ENCODE measurements around the gene ZBTB8OS.
A peak's percentile ranks its signal among the peaks of the same experiment; 100 is the strongest.

DNA sequence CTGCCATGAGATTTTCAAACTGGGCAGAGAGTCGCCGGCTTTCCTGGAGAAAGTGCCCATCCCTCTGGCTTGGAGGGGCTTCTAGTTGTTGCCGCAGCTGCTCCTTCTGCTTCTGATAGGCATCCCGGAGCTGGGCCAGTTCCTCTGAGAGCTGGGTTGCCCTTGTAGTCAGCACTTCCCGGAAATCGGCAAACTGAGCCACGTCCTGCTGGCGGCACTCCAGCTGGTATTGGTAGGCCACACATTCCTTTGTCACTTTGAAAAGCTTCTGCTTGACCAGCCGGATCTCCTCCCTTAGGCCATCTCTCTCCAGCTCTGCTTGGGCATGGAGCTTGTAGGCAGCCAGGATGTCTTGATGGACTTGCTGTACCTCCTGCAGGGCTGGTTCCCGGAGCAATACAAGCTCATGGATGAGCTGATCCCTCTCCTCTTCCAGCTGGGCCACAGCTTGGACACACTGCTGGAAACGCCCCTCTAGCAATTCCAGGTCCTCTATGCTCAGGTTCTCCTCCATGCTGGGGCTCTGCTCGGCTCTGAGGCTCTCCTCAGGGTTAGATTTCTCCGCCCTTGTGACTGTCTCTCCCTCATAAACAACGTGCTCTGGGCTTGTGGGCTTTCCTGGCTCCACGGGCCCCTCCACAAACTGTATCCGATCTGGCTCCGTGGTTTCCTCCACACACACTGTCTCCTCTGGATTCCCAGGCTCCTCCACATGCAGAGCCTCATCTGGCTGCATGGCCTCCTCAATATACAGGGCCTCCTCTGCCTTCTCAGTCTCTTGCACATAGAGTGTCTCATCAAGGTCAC lies 45.0 kb upstream of the ZBTB8OS start:
- TF ChIP-seq POLR2AphosphoS5 (IDR thresholded peaks at IDR 0.05; ENCODE audit: insufficient read depth, low read depth, low read length) (peak; percentile 34), POLR2A (IDR thresholded peaks at IDR 0.05; ENCODE audit: low read depth, low read length) (no peak), EZH2 (IDR thresholded peaks at IDR 0.05; ENCODE audit: borderline replicate concordance, low read depth, low read length, severe bottlenecking) (no peak), MYC (IDR thresholded peaks at IDR 0.05; ENCODE audit: low read depth, low read length) (no peak), GATA2 (IDR thresholded peaks at IDR 0.05; ENCODE audit: insufficient read depth, insufficient read length, low read depth, low read length) (no peak), FOS (IDR thresholded peaks at IDR 0.05; ENCODE audit: borderline replicate concordance, insufficient read depth, low read length) (no peak)
- TF ChIP-seq, protein P1, sequence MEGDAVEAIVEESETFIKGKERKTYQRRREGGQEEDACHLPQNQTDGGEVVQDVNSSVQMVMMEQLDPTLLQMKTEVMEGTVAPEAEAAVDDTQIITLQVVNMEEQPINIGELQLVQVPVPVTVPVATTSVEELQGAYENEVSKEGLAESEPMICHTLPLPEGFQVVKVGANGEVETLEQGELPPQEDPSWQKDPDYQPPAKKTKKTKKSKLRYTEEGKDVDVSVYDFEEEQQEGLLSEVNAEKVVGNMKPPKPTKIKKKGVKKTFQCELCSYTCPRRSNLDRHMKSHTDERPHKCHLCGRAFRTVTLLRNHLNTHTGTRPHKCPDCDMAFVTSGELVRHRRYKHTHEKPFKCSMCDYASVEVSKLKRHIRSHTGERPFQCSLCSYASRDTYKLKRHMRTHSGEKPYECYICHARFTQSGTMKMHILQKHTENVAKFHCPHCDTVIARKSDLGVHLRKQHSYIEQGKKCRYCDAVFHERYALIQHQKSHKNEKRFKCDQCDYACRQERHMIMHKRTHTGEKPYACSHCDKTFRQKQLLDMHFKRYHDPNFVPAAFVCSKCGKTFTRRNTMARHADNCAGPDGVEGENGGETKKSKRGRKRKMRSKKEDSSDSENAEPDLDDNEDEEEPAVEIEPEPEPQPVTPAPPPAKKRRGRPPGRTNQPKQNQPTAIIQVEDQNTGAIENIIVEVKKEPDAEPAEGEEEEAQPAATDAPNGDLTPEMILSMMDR (IDR thresholded peaks at IDR 0.05; ENCODE audit: extremely low read depth in 1 of 2, insufficient read depth in 1 of 2, low read depth in 1 of 2, low read length in 2 of 2): no peak
